ENCODE results near the gene HTRA1.

The HTRA1 gene

GRCh38 chr10:122499012-122499411 lies 37.7 kb downstream of the HTRA1 start:
- DNase-seq (ENCODE audit: low spot score), result no peak
- ChIA-PET POLR2A (ENCODE audit: low non-redundant PET) (no interaction called here), CTCF (no interaction called here)
- TF ChIP-seq CTCF (conservative IDR thresholded peaks at IDR 0.05; ENCODE audit: low read depth), result no peak
- peak overlapping the region; percentile 70 for H3K27ac ChIP-seq

GRCh38 chr10:122499491-122499941 lies 38.2 kb downstream of the HTRA1 start:
- H3K27ac ChIP-seq, result peak overlapping the region; percentile 70
- ChIA-PET CTCF (no interaction called here), POLR2A (ENCODE audit: low non-redundant PET) (no interaction called here)
- no peak for DNase-seq (ENCODE audit: low spot score)
- no peak for TF ChIP-seq CTCF (conservative IDR thresholded peaks at IDR 0.05; ENCODE audit: low read depth)

- POLR2A ChIA-PET (ENCODE audit: low non-redundant PET), result no interaction called here
- TF ChIP-seq CTCF (conservative IDR thresholded peaks at IDR 0.05; ENCODE audit: low read depth), result no peak
- CTCF ChIA-PET, result no interaction called here
- no peak for DNase-seq (ENCODE audit: low spot score)
- peak overlapping the region; percentile 53 for H3K27ac ChIP-seq
These were observed 38.8 kb downstream of the HTRA1 start for GRCh38 chr10:122500194-122500593.

GRCh38 chr10:122500726-122501125 lies 39.4 kb downstream of the HTRA1 start:
- POLR2A ChIA-PET (ENCODE audit: low non-redundant PET), result no interaction called here
- peak overlapping the region; percentile 53 for H3K27ac ChIP-seq
- DNase-seq (ENCODE audit: low spot score), result no peak
- CTCF ChIA-PET, result no interaction called here
- TF ChIP-seq CTCF (conservative IDR thresholded peaks at IDR 0.05; ENCODE audit: low read depth), result no peak

- CTCF ChIA-PET, result interaction anchor here (0.9 kb wide), 1 partner anchor 34 kb away, joined by 3 read pairs; no protein-coding TSS in a partner anchor
- no peak for TF ChIP-seq CTCF (conservative IDR thresholded peaks at IDR 0.05; ENCODE audit: low read depth)
- H3K27ac ChIP-seq, result peak overlapping the region; percentile 83
- POLR2A ChIA-PET (ENCODE audit: low non-redundant PET), result no interaction called here
- no peak for DNase-seq (ENCODE audit: low spot score)
These were observed 41.7 kb downstream of the HTRA1 start for GRCh38 chr10:122503012-122503411.

GRCh38 chr10:122503886-122504609 lies 42.7 kb downstream of the HTRA1 start:
- POLR2A ChIA-PET (ENCODE audit: low non-redundant PET), result interaction anchor here (0.6 kb wide), 1 partner anchor 130 kb away, joined by 3 read pairs; the partner anchor contains the start of gene PLEKHA1
- H3K27ac ChIP-seq, result peak overlapping the region; percentile 83
- CTCF ChIA-PET, result interaction anchor here (0.6 to 0.9 kb wide), 2 partner anchors 35 to 195 kb away, joined by 3 to 6 read pairs; no protein-coding TSS in a partner anchor
- no peak for DNase-seq (ENCODE audit: low spot score)
- TF ChIP-seq CTCF (conservative IDR thresholded peaks at IDR 0.05; ENCODE audit: low read depth), result no peak

Measured in RWPE1 (cell line).